BLaER1 treated with 17β-estradiol and CSF1 and Interleukin-3, amounts not matched to agents 10 nM and 100 nM (cell line): ENCODE data around the gene TAF11L9.
"Not testable (repeated sequence)": the region's sequence is repeated elsewhere in the genome, so short reads cannot be mapped to it uniquely, and the experiment has no call there.

Experiments used
- H3K27ac ChIP-seq, 11 experiments: shearing (Covaris generic); formaldehyde crosslinking; 2 replicates each; pipeline ENCODE4 v1.8.1; 2022
- H3K27me3 ChIP-seq, 11 experiments: shearing (Covaris generic); formaldehyde crosslinking; 2 replicates each; pipeline ENCODE4 v1.8.1; 2022
- H3K36me3 ChIP-seq, 11 experiments: shearing (Covaris generic); formaldehyde crosslinking; 2 replicates each; pipeline ENCODE4 v1.8.1; 2022
- H3K4me1 ChIP-seq, 10 experiments: shearing (Covaris generic); formaldehyde crosslinking; 2 replicates each; pipeline ENCODE4 v1.8.1; 2022
- H3K4me2 ChIP-seq, 11 experiments: shearing (Covaris generic); formaldehyde crosslinking; 2 replicates each; pipeline ENCODE4 v1.8.1; 2022
- H3K4me3 ChIP-seq, 10 experiments: shearing (Covaris generic); formaldehyde crosslinking; 2 replicates each; pipeline ENCODE4 v1.8.1; 2022
- H3K9ac ChIP-seq, 11 experiments: shearing (Covaris generic); formaldehyde crosslinking; 2 replicates each; pipeline ENCODE4 v1.8.1; 2022
- H3K9me3 ChIP-seq, 11 experiments: shearing (Covaris generic); formaldehyde crosslinking; replicated peaks in 1 of 11; 2 replicates each; pipeline ENCODE4 v1.8.1; 2022
- H4K20me1 ChIP-seq, 11 experiments: shearing (Covaris generic); formaldehyde crosslinking; 2 replicates each; pipeline ENCODE4 v1.8.1; 2022
- Cebpa-rat ChIP-seq, 11 experiments: shearing (Covaris generic); IDR thresholded peaks; 2 replicates each; pipeline ENCODE4 v1.8.1; 2022

The TAF11L9 gene

DNA sequence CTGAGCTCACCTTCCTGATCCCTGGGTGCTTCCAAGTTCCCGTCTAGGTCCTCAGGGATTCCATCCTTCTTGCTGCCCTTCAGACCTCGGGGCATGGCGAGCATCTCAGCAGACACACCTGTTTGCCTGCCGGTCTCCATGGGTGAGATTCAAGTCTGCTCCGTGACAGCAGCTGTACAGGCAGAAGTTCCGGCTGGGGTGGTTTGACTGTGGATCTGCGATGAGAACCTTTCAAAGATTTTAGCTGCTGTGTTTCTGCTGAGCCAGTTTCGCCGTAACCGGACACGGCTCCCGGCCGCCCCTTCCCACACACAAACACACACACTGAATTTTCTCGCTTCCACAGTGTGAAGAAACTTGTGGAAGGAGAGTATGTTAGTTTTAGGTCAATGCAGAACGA lies at the start of gene TAF11L9:
Gene TAF11L9 (minus strand): TSS at position 140 of the 400 bp plus-strand sequence.
- not testable (repeated sequence) for H3K9me3 ChIP-seq, H3K4me1 ChIP-seq, H3K27ac ChIP-seq, H3K36me3 ChIP-seq, H4K20me1 ChIP-seq, H3K27me3 ChIP-seq, H3K9ac ChIP-seq, H3K4me3 ChIP-seq, H3K4me2 ChIP-seq

DNA sequence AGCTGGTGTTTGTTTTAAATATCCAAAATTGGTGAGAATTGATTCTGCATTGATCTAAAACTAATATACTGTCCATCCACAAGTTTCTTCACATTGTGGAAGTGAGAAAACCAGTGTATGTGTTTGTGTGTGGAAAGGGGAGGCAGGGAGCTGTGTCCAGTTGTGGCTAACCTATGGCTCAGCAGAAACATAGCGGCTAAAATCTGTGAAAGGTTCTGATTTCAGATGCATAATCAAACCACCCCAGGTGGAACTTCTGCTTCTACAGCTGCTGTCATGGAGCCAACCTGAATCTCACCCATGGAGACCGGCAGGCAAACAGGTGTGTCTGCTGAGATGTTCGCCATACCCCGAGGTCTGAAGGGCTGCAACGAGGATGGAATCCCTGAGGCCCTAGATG lies 40.0 kb upstream of the TAF11L9 start, which contains the start of gene TAF11L14:
Gene TAF11L14 (plus strand): TSS at position 301 of the 400 bp plus-strand sequence.
- Histone ChIP-seq H3K4me3 (no peak within 1 kb of the TSS), H3K4me1 (no peaks in the 10 kb centered on the region), H4K20me1 (no peaks in the 10 kb centered on the region), H3K27me3 (no peaks in the 10 kb centered on the region), H3K9me3 (no peaks in the 10 kb centered on the region), H3K27ac (no peak within 1 kb of the TSS), H3K36me3 (no peaks in the 10 kb centered on the region), H3K9ac (no peak within 1 kb of the TSS), H3K4me2 (no peak within 1 kb of the TSS)
- no peak for TF ChIP-seq Cebpa-rat (IDR thresholded peaks at IDR 0.05)

DNA sequence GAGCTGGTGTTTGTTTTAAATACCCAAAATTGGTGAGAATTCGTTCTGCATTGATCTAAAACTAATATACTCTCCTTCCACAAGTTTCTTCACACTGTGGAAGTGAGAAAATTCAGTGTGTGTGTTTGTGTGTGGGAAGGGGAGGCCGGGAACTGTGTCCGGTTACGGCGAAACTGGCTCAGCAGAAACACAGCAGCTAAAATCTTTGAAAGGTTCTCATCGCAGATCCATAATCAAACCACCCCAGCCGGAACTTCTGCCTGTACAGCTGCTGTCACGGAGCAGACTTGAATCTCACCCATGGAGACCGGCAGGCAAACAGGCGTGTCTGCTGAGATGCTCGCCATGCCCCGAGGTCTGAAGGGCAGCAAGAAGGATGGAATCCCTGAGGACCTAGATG lies 37.6 kb upstream of the TAF11L9 start, which contains the start of gene TAF11L13:
Gene TAF11L13 (plus strand): TSS at position 301 of the 400 bp plus-strand sequence.
- H3K27me3 ChIP-seq, H3K4me1 ChIP-seq, H3K4me3 ChIP-seq: not testable (repeated sequence)

DNA sequence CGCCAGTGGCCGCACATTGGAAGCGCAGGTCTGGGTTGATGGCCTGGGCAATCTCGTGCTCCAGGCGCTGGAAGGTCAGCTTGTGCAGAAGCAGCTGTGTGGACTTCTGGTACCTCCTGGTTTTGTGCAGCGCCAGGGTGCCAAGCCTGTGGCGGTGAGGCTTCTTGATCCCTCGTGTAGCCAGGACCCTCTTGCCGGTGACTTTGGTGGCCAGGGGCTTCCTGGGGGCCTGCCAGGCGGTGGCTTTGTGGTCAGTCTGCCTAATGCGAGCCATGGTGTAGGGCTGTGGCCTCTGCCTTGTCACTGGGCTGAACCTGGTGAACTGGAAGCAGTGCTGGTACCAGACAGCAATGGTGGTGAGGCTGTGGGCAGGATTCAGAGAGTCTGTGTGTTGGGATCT lies 31.5 kb upstream of the TAF11L9 start:
- Histone ChIP-seq H4K20me1 (no peaks in the 10 kb centered on the region), H3K4me2 (no peak overlapping the region), H3K27me3 (peaks cover 0 to 3% (median 0%) of the 10 kb centered on the region in 11 experiments; a peak in 3 of 22 replicates), H3K27ac (no peak overlapping the region), H3K9ac (no peak overlapping the region), H3K4me1 (peaks cover 0 to 2% (median 1%) of the 10 kb centered on the region in 10 experiments; a peak in 14 of 20 replicates), H3K9me3 (0 out of 22 replicates have a peak, but pooled peaks cover 0 to 2% (median 0%) of the 10 kb centered on the region in 11 experiments), H3K36me3 (no peaks in the 10 kb centered on the region), H3K4me3 (no peak overlapping the region)
- no peak for TF ChIP-seq Cebpa-rat (IDR thresholded peaks at IDR 0.05)

More for the DNA sequence above, 37.6 kb upstream of the TAF11L9 start, which contains the start of gene TAF11L13:
- not testable (repeated sequence) for H3K27ac ChIP-seq, H3K9ac ChIP-seq, H3K9me3 ChIP-seq, H3K4me2 ChIP-seq, H3K36me3 ChIP-seq, H4K20me1 ChIP-seq

DNA sequence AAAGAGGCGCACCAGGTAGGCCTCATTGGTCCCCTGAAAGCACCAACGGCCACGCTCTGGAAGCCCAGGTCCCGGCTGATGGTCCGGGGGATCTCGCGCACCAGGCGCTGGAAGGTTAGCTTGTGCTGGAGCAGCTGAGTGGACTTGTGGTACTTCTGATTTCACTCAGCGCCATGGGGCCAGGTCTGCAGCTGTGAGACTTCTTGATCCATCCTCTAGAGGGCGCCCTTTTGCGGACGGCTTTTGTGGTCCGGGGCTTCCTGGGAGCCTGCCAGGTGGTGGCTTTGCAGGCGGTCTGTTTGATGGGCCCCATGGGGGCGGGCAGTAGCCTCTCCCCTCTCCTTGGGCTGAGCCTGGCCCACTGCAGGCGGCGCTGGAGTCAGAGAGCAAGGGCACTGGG lies 26.4 kb upstream of the TAF11L9 start:
- Histone ChIP-seq H4K20me1 (no peaks in the 10 kb centered on the region), H3K27me3 (peaks cover 0 to 4% (median 0%) of the 10 kb centered on the region in 11 experiments; a peak in 4 of 22 replicates), H3K4me3 (no peak overlapping the region), H3K4me2 (peak overlapping the region in 9 of 11 experiments; percentile 31 to 69 (median 53); a peak in 18 of 22 replicates), H3K9ac (no peak overlapping the region), H3K9me3 (0 out of 22 replicates have a peak, but pooled peaks cover 0 to 4% (median 0%) of the 10 kb centered on the region in 11 experiments), H3K4me1 (peaks cover 0 to 16% (median 10%) of the 10 kb centered on the region in 10 experiments; a peak in 14 of 20 replicates), H3K27ac (no peak overlapping the region), H3K36me3 (no peaks in the 10 kb centered on the region)
- TF ChIP-seq Cebpa-rat (IDR thresholded peaks at IDR 0.05), result no peak

DNA sequence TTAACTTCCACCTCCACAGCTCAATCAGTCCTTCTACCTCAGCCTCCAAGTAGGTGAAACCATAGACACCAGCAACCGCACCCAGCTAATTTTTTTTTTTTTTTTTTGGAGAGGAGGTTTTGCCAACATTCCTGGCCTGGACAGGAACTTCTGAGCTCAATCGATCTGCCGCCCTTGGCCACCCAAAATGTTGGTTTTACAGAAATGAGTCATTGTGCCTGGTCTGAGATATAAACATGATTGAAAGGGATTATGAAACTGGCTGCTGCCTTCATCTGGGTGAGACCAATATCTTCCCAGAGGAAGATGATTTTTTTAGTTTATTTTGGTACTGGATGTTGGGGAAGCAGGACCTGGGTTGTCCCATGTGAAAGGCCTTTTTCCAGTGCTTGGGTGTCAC lies 25.2 kb upstream of the TAF11L9 start:
- Histone ChIP-seq H3K27me3 (peaks cover 0 to 4% (median 0%) of the 10 kb centered on the region in 11 experiments; a peak in 4 of 22 replicates), H3K9me3 (peaks cover 0 to 10% (median 0%) of the 10 kb centered on the region in 11 experiments; a peak in 2 of 22 replicates), H3K4me3 (no peak overlapping the region), H3K4me1 (peaks cover 0 to 16% (median 10%) of the 10 kb centered on the region in 10 experiments; a peak in 14 of 20 replicates), H3K4me2 (peak overlapping the region in 6 of 11 experiments; percentile 36 to 69 (median 56); a peak in 7 of 22 replicates), H3K9ac (no peak overlapping the region), H4K20me1 (no peaks in the 10 kb centered on the region), H3K36me3 (no peaks in the 10 kb centered on the region), H3K27ac (no peak overlapping the region)
- TF ChIP-seq Cebpa-rat (IDR thresholded peaks at IDR 0.05), result no peak

DNA sequence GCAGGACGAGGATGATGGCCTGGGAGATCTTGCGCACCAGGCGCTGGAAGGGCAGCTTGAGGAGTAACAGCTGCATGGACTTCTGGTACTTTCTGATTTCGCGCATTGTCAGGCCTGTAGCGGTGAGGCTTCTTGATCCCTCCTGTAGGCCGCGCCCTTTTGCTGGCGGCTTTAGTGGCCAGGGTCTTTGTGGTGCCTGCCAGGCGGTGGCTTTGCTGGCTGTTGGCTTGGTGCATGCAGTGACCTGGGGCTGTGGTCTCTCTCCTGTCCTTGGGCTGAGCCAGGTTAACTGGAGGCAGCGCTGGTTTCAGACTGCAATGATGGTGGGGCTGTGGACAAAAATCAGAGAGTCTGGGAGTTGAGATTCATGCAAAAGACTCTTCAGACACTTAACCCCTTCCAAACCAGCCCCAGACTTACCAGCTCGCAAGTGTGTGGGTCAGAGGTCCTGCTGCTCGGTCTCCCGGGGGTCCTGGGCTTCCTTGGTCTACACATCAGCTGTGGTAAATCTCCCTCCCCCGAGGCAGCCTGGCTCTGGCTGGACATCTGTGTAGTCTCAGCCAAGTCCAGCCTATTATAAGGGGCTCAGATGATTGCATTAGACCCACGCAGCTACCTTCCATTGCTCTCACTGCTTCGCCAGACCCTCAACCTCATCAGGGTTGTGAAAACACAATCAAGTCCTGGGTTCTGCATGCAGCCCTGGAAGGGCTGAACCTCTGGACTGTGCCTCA lies 20.8 kb upstream of the TAF11L9 start:
- Histone ChIP-seq H3K27ac (no peak overlapping the region), H3K27me3 (peaks cover 0 to 4% (median 0%) of the 10 kb centered on the region in 11 experiments; a peak in 1 of 22 replicates), H3K9me3 (peaks cover 0 to 6% (median 0%) of the 10 kb centered on the region in 11 experiments; a peak in 2 of 22 replicates), H3K4me2 (no peak overlapping the region), H3K4me1 (peaks cover 0 to 8% (median 3%) of the 10 kb centered on the region in 10 experiments; a peak in 9 of 20 replicates), H3K9ac (no peak overlapping the region), H3K4me3 (no peak overlapping the region), H3K36me3 (no peaks in the 10 kb centered on the region), H4K20me1 (no peaks in the 10 kb centered on the region)
- TF ChIP-seq Cebpa-rat (IDR thresholded peaks at IDR 0.05), result no peak

DNA sequence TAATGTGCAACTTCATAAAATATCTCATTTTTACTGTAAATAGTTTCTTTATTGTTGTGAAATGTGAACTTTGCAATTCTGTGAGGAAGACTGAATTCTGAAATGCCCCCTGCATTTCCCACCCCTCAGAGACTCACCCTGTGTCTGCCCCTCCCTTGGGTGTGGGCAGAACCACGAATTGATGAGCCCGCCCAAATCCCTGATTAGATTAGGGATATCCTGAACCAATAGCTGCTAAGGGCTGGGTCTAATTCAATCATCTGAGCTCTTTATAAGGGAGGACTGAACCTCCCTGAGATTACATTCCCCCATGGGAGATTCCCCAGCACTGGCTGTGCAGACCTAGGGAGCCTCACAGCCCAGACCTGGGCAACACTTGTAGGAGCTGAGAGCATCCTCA lies 15.9 kb upstream of the TAF11L9 start, which contains the start of gene TAF11L12:
Gene TAF11L12 (plus strand): TSS at position 301 of the 400 bp plus-strand sequence.
- not testable (repeated sequence) for H3K4me3 ChIP-seq, H3K9ac ChIP-seq, H3K9me3 ChIP-seq, H3K27me3 ChIP-seq, H3K4me2 ChIP-seq, H3K4me1 ChIP-seq, H3K27ac ChIP-seq, H4K20me1 ChIP-seq, H3K36me3 ChIP-seq

DNA sequence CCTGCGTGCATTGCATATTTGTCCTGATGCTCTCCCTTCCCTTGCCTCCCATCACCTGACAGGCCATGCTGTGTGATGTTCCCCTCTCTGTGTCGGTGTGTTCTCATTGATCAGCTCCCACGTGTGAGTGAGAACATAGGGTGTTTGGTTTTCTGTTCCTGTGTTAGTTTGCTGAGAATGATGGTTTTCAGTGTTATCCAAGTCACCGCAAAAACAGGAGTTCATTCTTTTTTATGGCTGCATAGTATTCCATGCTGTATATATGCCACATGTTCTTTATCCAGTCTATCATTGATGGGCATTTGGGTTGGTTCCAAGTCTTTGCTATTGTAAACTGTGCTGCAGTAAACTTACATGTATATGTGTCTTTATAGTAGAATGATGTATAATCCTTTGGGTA lies 13.3 kb upstream of the TAF11L9 start:
- H3K4me1 ChIP-seq, H3K4me3 ChIP-seq, H4K20me1 ChIP-seq, H3K9me3 ChIP-seq, H3K4me2 ChIP-seq, H3K27ac ChIP-seq, H3K36me3 ChIP-seq, H3K27me3 ChIP-seq, H3K9ac ChIP-seq: not testable (repeated sequence)

DNA sequence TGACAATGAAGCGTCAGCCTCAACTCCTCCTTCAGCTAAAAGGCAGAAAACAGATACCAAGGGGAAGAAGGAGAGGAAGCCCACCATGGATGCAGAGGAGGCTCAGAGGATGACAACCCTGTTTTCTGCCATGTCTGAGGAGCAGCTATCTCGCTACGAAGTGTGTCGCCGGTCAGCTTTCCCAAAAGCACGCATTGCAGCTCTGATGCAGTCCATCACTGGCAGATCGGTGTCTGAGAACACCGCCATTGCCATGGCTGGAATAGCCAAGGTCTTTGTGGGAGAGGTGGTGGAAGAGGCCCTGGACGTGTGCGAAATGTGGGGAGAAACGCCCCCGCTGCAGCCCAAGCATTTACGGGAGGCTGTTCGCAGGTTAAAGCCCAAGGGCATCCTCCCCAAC lies 10.8 kb upstream of the TAF11L9 start:
- H3K27me3 ChIP-seq, result no peaks in the 10 kb centered on the region
- H3K4me1 ChIP-seq, result no peaks in the 10 kb centered on the region
- H3K4me2 ChIP-seq, result no peak overlapping the region
- no peaks in the 10 kb centered on the region for H3K36me3 ChIP-seq
- no peak overlapping the region for H3K4me3 ChIP-seq
- no peak for TF ChIP-seq Cebpa-rat (IDR thresholded peaks at IDR 0.05)
- H3K27ac ChIP-seq, result no peak overlapping the region
- H4K20me1 ChIP-seq, result no peaks in the 10 kb centered on the region
- H3K9me3 ChIP-seq, result peaks cover 0 to 5% (median 0%) of the 10 kb centered on the region in 11 experiments; a peak in 1 of 22 replicates
- H3K9ac ChIP-seq, result no peak overlapping the region

DNA sequence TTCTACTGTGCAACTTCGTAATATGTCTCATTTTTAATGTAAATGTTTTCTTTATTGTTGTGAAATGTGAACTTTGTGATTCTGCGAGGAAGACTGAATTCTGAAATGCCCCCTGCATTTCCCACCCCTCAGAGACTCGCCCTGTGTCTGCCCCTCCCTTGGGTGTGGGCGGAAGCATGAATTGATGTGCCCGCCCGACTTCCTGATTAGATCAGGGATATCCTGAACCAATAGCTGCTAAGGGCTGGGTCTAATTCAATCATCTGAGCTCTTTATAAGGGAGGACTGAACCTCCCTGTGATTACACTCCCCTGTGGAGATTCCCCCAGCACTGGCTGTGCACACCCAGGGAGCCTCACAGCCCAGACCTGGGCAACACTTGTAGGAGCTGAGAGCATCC lies 9.7 kb upstream of the TAF11L9 start, which contains the start of gene TAF11L11:
Gene TAF11L11 (plus strand): TSS at position 304 of the 400 bp plus-strand sequence.
- not testable (repeated sequence) for H3K36me3 ChIP-seq, H3K27me3 ChIP-seq, H3K4me3 ChIP-seq, H4K20me1 ChIP-seq, H3K9me3 ChIP-seq, H3K9ac ChIP-seq, H3K4me1 ChIP-seq, H3K4me2 ChIP-seq, H3K27ac ChIP-seq

DNA sequence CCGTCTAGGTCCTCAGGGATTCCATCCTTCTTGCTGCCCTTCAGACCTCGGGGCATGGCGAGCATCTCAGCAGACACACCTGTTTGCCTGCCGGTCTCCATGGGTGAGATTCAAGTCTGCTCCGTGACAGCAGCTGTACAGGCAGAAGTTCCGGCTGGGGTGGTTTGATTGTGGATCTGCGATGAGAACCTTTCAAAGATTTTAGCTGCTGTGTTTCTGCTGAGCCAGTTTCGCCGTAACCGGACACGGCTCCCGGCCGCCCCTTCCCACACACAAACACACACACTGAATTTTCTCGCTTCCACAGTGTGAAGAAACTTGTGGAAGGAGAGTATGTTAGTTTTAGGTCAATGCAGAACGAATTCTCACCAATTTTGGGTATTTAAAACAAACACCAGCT lies 3.5 kb upstream of the TAF11L9 start, which contains the start of gene TAF11L10:
Gene TAF11L10 (minus strand): TSS at position 101 of the 400 bp plus-strand sequence.
- not testable (repeated sequence) for H3K27me3 ChIP-seq, H3K4me3 ChIP-seq, H3K36me3 ChIP-seq, H3K9me3 ChIP-seq, H3K27ac ChIP-seq, H3K9ac ChIP-seq, H3K4me2 ChIP-seq, H3K4me1 ChIP-seq, H4K20me1 ChIP-seq

DNA sequence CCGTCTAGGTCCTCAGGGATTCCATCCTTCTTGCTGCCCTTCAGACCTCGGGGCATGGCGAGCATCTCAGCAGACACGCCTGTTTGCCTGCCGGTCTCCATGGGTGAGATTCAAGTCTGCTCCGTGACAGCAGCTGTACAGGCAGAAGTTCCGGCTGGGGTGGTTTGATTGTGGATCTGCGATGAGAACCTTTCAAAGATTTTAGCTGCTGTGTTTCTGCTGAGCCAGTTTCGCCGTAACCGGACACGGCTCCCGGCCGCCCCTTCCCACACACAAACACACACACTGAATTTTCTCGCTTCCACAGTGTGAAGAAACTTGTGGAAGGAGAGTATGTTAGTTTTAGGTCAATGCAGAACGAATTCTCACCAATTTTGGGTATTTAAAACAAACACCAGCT lies 3.3 kb downstream of the TAF11L9 start, which contains the start of gene TAF11L8:
Gene TAF11L8 (minus strand): TSS at position 101 of the 400 bp plus-strand sequence.
- H4K20me1 ChIP-seq, H3K27ac ChIP-seq, H3K4me3 ChIP-seq, H3K27me3 ChIP-seq, H3K4me1 ChIP-seq, H3K9me3 ChIP-seq, H3K36me3 ChIP-seq, H3K9ac ChIP-seq, H3K4me2 ChIP-seq: not testable (repeated sequence)
